Activated CD8-positive, alpha-beta T cell treated with anti-CD3 and anti-CD28 coated beads for 36 hours (primary cell): ENCODE results near the gene LGR4. TPM values are rescaled to one million over a fixed set of nuclear protein-coding genes. Genes with fewer than 3 reads are reported as not detected.

ENCODE experiments used
- ATAC-seq: fragments of 200-7000 bp; cut with Tn5 transposase; one replicate; pipeline ENCODE4 v1.10.0; 2021; ENCODE audit warnings: mild to moderate bottlenecking, moderate library complexity
- CTCF ChIA-PET: fragments of 350-600 bp; sonication (Branson Sonifier 250); formaldehyde crosslinking; loops from one replicate; lab custom pipeline; 2021; ENCODE audit warnings: antibody characterized with exemption; lab: Charles Lee
- POLR2A ChIA-PET: fragments of 350-600 bp; sonication (Branson Sonifier 250); formaldehyde crosslinking; loops from one replicate; lab custom pipeline; 2021; ENCODE audit warnings: antibody characterized with exemption; lab: Charles Lee
- DNase-seq: peaks from one replicate; pipeline ENCODE4 v3.0.0-alpha.2; 2020
- H3K27ac Mint-ChIP-seq: one replicate; pipeline ENCODE4 v1.8.0; 2021; ENCODE audit warnings: mild to moderate bottlenecking, mixed read lengths
- H3K27me3 Mint-ChIP-seq: one replicate; pipeline ENCODE4 v1.8.0; 2021; ENCODE audit warnings: mixed read lengths
- H3K36me3 Mint-ChIP-seq: one replicate; pipeline ENCODE4 v1.8.0; 2021; ENCODE audit warnings: low read depth, mixed read lengths
- H3K4me1 Mint-ChIP-seq: one replicate; pipeline ENCODE4 v1.8.0; 2021; ENCODE audit warnings: low read depth, mixed read lengths
- H3K4me3 Mint-ChIP-seq: one replicate; pipeline ENCODE4 v1.8.0; 2021; ENCODE audit warnings: mild to moderate bottlenecking, moderate library complexity, mixed read lengths
- H3K9me3 Mint-ChIP-seq: one replicate; pipeline ENCODE4 v1.8.0; 2021; ENCODE audit warnings: mixed read lengths
- intact Hi-C: fragments of 100-400 bp; cut with micrococcal nuclease; formaldehyde crosslinking; loops from one replicate; pipeline ENCODE4 v1.10.0; 2022
- total RNA-seq, 2 experiments: library from RNA; stranded (reverse); gene quantifications; one replicate each; pipeline ENCODE4 v1.2.3, GENCODE V29; 2021
- TF ChIP-seq, protein P1 (sequence below): fragments of 200-600 bp; IDR thresholded peaks from one replicate; pipeline ENCODE4 v1.8.0; 2022; ENCODE audit warnings: antibody characterized with exemption, mild to moderate bottlenecking

LGR4 gene
- total RNA-seq, 2 experiments from 2014 or later: 0.09 TPM; not detected in 1

DNA sequence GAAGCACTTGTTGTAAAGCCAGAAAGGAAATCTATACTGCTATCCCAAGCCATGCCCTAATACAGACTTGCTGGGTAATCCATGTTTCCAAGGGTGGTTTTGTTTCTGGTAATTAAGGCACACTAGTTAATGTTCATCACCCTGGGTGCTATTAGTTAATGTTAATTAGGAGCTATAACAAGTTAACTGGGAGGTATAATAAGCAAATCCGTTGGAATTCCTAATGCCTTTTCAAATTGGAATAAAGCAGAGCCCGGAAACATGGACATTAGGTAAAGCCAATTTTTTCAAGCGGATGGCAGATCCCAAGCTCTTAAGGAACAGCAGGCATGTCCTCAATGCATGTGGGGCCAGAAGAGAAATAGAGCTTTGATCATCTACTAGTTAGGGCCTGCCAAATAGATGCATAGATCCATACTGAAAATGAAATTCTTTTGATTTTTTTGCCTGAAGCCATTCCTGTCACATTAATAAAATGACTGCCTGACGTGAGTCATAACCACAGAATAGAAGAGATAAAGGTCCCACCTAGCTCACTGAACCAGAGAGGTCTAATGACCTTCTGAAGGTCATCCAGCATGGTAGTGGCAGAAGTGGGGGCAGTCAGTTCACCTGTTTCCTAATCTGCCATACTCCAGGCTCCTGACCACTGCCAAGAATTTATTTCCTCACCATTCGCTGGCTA, 81.1 kb downstream of the LGR4 start:
- Mint-ChIP-seq H3K4me1 (peaks cover 3% of the 10 kb centered on the region), H3K36me3 (no peaks in the 10 kb centered on the region), H3K27me3 (peaks cover 2% of the 10 kb centered on the region), H3K4me3 (no peak overlapping the region), H3K27ac (no peak overlapping the region), H3K9me3 (no peaks in the 10 kb centered on the region)
- ChIA-PET CTCF (interaction anchor here (0.8 to 1.2 kb wide), 2 partner anchors 87 to 94 kb away, joined by 3 read pairs; no protein-coding TSS in a partner anchor), POLR2A (no interaction called here)
- no peak for DNase-seq
- TF ChIP-seq, protein P1, sequence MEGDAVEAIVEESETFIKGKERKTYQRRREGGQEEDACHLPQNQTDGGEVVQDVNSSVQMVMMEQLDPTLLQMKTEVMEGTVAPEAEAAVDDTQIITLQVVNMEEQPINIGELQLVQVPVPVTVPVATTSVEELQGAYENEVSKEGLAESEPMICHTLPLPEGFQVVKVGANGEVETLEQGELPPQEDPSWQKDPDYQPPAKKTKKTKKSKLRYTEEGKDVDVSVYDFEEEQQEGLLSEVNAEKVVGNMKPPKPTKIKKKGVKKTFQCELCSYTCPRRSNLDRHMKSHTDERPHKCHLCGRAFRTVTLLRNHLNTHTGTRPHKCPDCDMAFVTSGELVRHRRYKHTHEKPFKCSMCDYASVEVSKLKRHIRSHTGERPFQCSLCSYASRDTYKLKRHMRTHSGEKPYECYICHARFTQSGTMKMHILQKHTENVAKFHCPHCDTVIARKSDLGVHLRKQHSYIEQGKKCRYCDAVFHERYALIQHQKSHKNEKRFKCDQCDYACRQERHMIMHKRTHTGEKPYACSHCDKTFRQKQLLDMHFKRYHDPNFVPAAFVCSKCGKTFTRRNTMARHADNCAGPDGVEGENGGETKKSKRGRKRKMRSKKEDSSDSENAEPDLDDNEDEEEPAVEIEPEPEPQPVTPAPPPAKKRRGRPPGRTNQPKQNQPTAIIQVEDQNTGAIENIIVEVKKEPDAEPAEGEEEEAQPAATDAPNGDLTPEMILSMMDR: no peak
- no peak for ATAC-seq
- intact Hi-C loops: no loop called here

DNA sequence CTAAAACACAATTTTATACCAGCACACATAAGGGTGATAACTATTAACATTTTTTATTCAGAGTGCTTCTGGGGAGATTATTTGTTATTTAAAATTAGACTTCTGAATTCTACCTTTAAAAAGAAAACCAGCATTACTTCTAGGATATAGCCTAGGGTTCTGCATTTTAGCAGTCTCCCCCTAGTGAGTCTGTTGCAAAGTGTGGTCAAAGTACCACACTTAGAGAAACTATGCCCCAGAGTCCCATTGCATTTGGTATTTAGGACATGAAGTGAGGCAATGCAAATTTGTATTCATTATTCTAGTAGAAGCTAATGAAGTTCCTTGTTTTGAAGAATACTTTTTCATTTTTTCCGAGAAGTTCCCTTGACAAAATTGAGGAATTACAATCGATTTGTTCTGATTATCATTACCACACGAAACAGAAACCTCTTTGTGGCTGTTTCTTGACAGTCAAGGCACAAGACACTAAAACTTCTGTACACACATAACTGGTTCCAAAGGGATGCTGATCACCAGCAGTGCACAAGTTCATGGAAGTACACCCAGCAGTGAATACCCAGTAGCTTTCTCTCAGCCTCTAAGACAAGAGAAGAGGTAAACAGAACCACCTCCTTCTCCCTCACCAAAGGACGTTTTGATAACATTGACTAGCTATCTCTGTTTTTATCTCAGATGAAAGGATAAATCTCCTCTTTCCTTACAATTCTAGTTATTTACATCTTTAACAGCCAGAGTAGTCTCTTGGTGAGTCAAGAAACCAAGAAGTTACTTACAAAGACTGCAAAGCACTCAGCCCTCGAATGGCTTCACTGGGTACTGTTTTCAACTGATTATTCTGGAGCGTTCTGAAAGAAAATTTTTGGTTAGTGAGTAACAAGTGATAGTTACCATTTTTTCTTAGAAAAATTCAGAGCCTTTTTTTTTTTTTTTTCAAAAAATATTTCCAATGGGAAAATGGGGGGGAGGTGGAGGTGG, 82.0 kb downstream of the LGR4 start:
- ChIA-PET POLR2A (no interaction called here), CTCF (interaction anchor here (0.8 to 1.3 kb wide), 2 partner anchors 88 to 95 kb away, joined by 3 read pairs; no protein-coding TSS in a partner anchor)

DNA sequence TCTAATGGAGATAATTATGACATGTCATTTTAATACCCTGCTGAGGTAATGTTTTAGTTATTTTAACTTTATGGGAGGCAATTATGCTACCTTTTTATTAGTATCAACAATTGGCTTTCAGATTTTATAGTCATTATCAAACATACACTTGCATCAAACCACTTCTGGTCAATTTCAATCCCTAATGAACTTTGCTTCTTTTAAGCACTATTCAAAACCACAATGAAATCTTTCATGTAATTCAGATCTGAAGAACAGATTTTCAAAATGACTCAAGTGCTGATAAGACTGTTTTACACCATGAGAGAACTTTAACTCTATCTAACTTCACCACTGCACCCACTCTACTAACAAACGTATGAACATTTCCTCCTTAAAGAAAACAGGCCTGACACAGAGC, 83.7 kb downstream of the LGR4 start:
- H3K27ac Mint-ChIP-seq: no peak overlapping the region
- peaks cover 2% of the 10 kb centered on the region for H3K27me3 Mint-ChIP-seq
- ChIA-PET CTCF (no interaction called here), POLR2A (no interaction called here)
- intact Hi-C loops: no loop called here
- TF ChIP-seq, protein P1: no peak
- ATAC-seq (no peak), DNase-seq (no peak)
- no peaks in the 10 kb centered on the region for H3K9me3 Mint-ChIP-seq
- no peak overlapping the region for H3K4me3 Mint-ChIP-seq
- no peaks in the 10 kb centered on the region for H3K36me3 Mint-ChIP-seq
- peaks cover 3% of the 10 kb centered on the region for H3K4me1 Mint-ChIP-seq

More for the DNA sequence above, 82.0 kb downstream of the LGR4 start:
- Mint-ChIP-seq H3K4me1 (peaks cover 3% of the 10 kb centered on the region), H3K9me3 (no peaks in the 10 kb centered on the region), H3K27me3 (peaks cover 2% of the 10 kb centered on the region), H3K27ac (no peak overlapping the region), H3K36me3 (no peaks in the 10 kb centered on the region), H3K4me3 (no peak overlapping the region)
- intact Hi-C loops: no loop called here
- TF ChIP-seq, protein P1: no peak
- no peak for ATAC-seq
- no peak for DNase-seq

DNA sequence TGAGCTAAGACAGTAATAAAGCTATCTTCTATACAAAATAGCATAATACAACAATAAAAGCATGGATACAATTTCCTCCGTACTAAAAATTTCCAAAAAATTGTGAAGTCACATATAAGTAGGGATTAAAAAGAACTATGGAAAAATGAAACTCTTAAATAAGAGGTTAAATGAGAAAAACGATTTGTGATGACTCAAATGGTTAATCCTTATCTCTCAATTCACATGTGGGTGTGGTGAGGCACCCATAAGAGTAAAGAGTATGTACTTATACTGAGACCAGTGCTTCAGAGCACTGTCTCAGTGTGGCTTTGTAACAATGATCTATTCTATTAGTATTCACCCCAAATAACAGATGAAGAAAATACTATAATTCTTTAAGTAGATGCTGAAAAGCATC, 84.6 kb downstream of the LGR4 start:
- Mint-ChIP-seq H3K9me3 (no peaks in the 10 kb centered on the region), H3K36me3 (no peaks in the 10 kb centered on the region), H3K27ac (no peak overlapping the region), H3K4me1 (peaks cover 3% of the 10 kb centered on the region), H3K4me3 (no peak overlapping the region), H3K27me3 (peaks cover under 1% of the 10 kb centered on the region)
- CTCF ChIA-PET: interaction anchor here (1.4 kb wide), 1 partner anchor 98 kb away, joined by 3 read pairs; no protein-coding TSS in a partner anchor
- TF ChIP-seq, protein P1: no peak
- POLR2A ChIA-PET: no interaction called here
- intact Hi-C loops: no loop called here
- DNase-seq: no peak
- ATAC-seq: no peak
